Measurements from ENCODE around the gene AUTS2.

- TF ChIP-seq POLR2A (IDR thresholded peaks at IDR 0.05; ENCODE audit: low read depth, low read length) (no peak), TBL1XR1 (IDR thresholded peaks at IDR 0.05; ENCODE audit: low read depth, low read length) (no peak), MYC (IDR thresholded peaks at IDR 0.05; ENCODE audit: insufficient read depth, insufficient read length, insufficient replicate concordance, low read length, severe bottlenecking) (no peak), SMC3 (IDR thresholded peaks at IDR 0.05; ENCODE audit: borderline replicate concordance, low read length) (no peak), CREB1 (IDR thresholded peaks at IDR 0.05; ENCODE audit: low read depth) (no peak)
These were observed 941.3 kb downstream of the AUTS2 start for GRCh38 chr7:70539617-70540016.

Measured in GM12878 (cell line).